Measurements from ENCODE around the gene PDIA5. TPM values are rescaled to one million over a fixed set of nuclear protein-coding genes. Genes with fewer than 3 reads are reported as not detected.
A peak's percentile ranks its signal among the peaks of the same experiment; 100 is the strongest.

PDIA5 gene
- total and polyA plus RNA-seq, 2 donors, result 29.0 to 42.5 TPM

- H3K27ac ChIP-seq (ENCODE audit: low read depth), result no peak overlapping the region
- WGBS, result 31% methylated on average over 6 of the region's 6 CpGs
- H3K36me3 ChIP-seq (ENCODE audit: insufficient read depth), result no peaks in the 10 kb centered on the region
- DNase-seq (ENCODE audit: extremely low spot score), result no peak
- peaks cover 2% of the 10 kb centered on the region for H3K4me1 ChIP-seq (ENCODE audit: insufficient read depth)
- H3K4me3 ChIP-seq (ENCODE audit: low read depth, low read length), result no peak overlapping the region
Measured at GRCh38 chr3:123084192-123084591, 17.4 kb downstream of the PDIA5 start.

- Histone ChIP-seq H3K4me3 (ENCODE audit: low read depth, low read length) (no peak overlapping the region), H3K27ac (ENCODE audit: low read depth) (peak overlapping the region; percentile 14), H3K36me3 (ENCODE audit: insufficient read depth) (no peaks in the 10 kb centered on the region), H3K4me1 (ENCODE audit: insufficient read depth) (peaks cover 6% of the 10 kb centered on the region)
- WGBS, result 43% methylated on average over 6 of the region's 6 CpGs
- no peak for DNase-seq (ENCODE audit: extremely low spot score)
Measured at GRCh38 chr3:123084738-123085237, 18.0 kb downstream of the PDIA5 start.

GRCh38 chr3:123085293-123085931, 18.6 kb downstream of the PDIA5 start:
- 44% methylated on average over 10 of the region's 10 CpGs for WGBS
- H3K4me1 ChIP-seq (ENCODE audit: insufficient read depth), result peaks cover 3% of the 10 kb centered on the region
- H3K27ac ChIP-seq (ENCODE audit: low read depth), result peak overlapping the region; percentile 14
- no peaks in the 10 kb centered on the region for H3K36me3 ChIP-seq (ENCODE audit: insufficient read depth)
- H3K4me3 ChIP-seq (ENCODE audit: low read depth, low read length), result no peak overlapping the region
- DNase-seq (ENCODE audit: extremely low spot score), result no peak

DNA sequence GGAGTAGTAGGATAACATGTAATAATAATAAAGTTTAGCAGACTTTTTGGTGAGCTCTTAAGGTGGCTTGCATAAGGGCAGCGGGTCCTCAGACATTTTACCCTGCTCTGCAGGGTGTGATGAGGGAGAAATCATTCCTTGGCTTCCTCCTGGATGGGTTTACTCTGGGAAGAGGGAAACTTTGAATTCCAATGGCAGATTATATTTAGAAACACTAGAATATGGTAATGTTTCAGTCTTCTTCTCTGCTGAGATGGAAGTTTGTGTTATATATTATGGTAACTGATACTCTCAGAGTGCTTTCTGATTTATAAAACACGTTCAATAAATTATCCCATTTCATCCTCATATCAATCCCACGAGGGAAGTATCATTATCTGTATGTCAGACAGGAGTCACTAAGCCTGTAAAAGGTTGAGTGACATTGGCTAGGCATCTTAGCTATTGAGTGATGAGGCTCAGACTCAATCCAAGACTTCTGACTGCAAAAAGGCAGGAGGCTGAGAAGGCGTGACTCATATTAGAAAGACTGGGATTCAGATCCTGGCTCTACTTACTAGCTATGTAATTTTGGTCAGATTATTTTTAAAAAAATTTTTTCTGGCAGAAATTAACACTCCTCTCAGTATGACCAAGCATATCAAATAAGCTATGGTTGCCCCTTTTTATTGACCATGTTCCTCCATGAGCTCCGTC, 19.3 kb downstream of the PDIA5 start:
- no peak overlapping the region for H3K4me3 ChIP-seq (ENCODE audit: low read depth, low read length)
- 66% methylated on average over 5 of the region's 5 CpGs for WGBS
- H3K4me1 ChIP-seq (ENCODE audit: insufficient read depth), result peaks cover 3% of the 10 kb centered on the region
- H3K36me3 ChIP-seq (ENCODE audit: insufficient read depth), result no peaks in the 10 kb centered on the region
- no peak for DNase-seq (ENCODE audit: extremely low spot score)
- H3K27ac ChIP-seq (ENCODE audit: low read depth), result peak overlapping the region; percentile 1

GRCh38 chr3:123088387-123088786, 21.6 kb downstream of the PDIA5 start:
- peaks cover 3% of the 10 kb centered on the region for H3K4me1 ChIP-seq (ENCODE audit: insufficient read depth)
- DNase-seq (ENCODE audit: extremely low spot score), result no peak
- no peaks in the 10 kb centered on the region for H3K36me3 ChIP-seq (ENCODE audit: insufficient read depth)
- WGBS, result 81% methylated on average over 2 of the region's 2 CpGs
- H3K4me3 ChIP-seq (ENCODE audit: low read depth, low read length), result no peak overlapping the region
- no peak overlapping the region for H3K27ac ChIP-seq (ENCODE audit: low read depth)

DNA sequence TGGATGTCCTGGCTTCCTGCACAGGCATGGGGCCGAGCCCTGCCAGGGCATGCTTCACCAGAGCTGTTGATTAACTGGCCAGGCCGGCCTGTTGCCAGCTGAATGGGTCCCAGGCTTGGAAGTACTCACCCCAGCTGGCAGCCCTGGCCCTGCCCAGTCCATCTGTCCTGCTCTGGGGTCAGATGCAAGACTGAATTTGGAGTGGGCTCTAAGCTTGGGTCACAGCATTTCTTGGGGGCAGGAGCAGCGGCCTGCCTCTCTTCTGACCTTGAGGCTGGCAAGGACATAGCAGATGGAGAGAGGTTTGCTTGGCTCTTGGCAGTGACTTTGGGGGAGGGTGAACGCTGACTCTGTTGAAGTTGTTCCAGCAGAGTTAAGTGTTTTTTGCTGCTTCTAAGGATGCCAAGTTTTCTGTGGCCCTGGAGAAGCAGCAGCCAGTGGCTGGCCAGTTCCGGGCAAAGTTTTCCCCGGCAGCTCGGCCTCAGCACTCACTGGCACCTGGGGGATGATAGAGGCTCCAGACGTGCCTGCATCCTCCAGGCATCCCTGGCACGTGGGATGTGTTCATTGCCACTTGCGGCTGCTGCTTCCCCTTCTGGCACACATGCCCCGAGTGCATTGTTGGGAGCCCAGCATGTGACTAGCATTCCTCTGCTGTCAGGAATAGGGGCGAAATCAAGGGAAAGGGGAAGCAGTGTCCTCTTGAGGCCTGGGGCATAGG, 22.9 kb downstream of the PDIA5 start:
- Histone ChIP-seq H3K4me1 (ENCODE audit: insufficient read depth) (peaks cover 3% of the 10 kb centered on the region), H3K36me3 (ENCODE audit: insufficient read depth) (peaks cover 1% of the 10 kb centered on the region), H3K27ac (ENCODE audit: low read depth) (no peak overlapping the region), H3K4me3 (ENCODE audit: low read depth, low read length) (no peak overlapping the region)
- DNase-seq (ENCODE audit: extremely low spot score), result no peak
- WGBS, result 52% methylated on average over 12 of the region's 12 CpGs

DNA sequence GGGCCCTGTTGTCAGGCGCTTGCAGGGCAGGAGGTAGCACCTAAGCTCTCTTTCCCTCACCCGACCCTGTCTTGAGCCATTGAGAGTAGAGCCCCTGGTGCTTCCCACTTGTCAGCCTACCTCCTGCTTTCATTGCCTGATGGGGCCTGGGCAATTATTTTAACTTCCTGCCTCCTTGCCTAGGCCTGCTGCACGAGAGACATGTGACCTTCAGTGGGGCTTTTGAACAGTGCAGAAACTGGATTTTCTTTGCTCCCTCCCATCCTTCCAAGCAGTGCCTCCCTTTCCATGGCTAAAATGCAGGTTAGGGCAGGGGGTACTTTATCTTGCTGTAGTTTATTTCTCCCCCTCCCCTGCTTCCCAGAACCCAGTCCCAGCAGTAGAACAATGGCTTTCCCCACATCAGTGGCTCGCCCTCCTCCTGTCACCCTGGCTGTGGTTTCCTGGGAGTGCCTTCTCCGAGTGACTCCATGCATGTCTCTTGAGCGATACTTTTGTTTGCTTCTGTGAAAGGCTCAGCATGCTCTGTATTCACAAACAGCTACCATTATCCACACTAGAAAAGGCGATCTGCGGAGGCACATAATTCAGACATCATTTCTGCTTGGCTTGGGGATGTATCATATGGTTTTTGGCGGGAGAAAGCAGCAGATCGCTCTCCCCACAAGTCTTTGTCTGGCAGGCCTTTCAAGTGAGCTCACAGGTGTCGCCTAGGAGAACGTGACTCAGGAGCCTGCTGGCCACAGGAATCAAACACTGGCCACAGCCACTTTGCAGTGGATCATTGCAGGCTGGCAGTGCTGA, 24.1 kb downstream of the PDIA5 start:
- WGBS, result 86% methylated on average over 12 of the region's 12 CpGs
- no peak for DNase-seq (ENCODE audit: extremely low spot score)
- Histone ChIP-seq H3K36me3 (ENCODE audit: insufficient read depth) (peaks cover 1% of the 10 kb centered on the region), H3K4me3 (ENCODE audit: low read depth, low read length) (no peak overlapping the region), H3K27ac (ENCODE audit: low read depth) (no peak overlapping the region), H3K4me1 (ENCODE audit: insufficient read depth) (peaks cover 3% of the 10 kb centered on the region)

GRCh38 chr3:123092243-123092642, 25.4 kb downstream of the PDIA5 start:
- Histone ChIP-seq H3K4me1 (ENCODE audit: insufficient read depth) (peaks cover 3% of the 10 kb centered on the region), H3K27ac (ENCODE audit: low read depth) (no peak overlapping the region), H3K4me3 (ENCODE audit: low read depth, low read length) (no peak overlapping the region), H3K36me3 (ENCODE audit: insufficient read depth) (peaks cover 1% of the 10 kb centered on the region)
- WGBS, result 96% methylated on average over 3 of the region's 3 CpGs
- DNase-seq (ENCODE audit: extremely low spot score), result no peak

DNA sequence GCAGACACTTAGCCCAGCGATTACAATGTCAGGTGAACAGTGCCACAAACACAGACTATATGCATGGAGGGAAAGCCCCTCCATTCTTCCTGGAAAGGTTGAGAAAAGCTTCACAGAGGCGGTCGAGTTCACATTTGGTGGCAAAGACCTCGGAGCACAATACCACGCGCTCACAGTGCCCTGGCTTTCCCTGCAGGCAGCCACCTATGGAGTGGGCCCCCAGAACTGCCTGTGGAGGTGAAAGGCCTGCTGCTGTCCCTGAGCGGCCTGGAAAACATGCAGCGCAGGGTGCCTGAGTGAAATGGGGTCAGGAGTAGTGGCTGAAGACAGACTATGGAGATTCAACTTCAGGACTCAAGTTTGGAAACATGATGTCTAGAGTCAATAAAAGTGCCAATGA, 26.9 kb downstream of the PDIA5 start:
- WGBS, result 89% methylated on average over 8 of the region's 8 CpGs
- H3K4me1 ChIP-seq (ENCODE audit: insufficient read depth), result peaks cover 3% of the 10 kb centered on the region
- H3K27ac ChIP-seq (ENCODE audit: low read depth), result no peak overlapping the region
- no peak for DNase-seq (ENCODE audit: extremely low spot score)
- peaks cover 1% of the 10 kb centered on the region for H3K36me3 ChIP-seq (ENCODE audit: insufficient read depth)
- H3K4me3 ChIP-seq (ENCODE audit: low read depth, low read length), result no peak overlapping the region

- H3K27ac ChIP-seq (ENCODE audit: low read depth), result no peak overlapping the region
- peaks cover 1% of the 10 kb centered on the region for H3K36me3 ChIP-seq (ENCODE audit: insufficient read depth)
- no peak for DNase-seq (ENCODE audit: extremely low spot score)
- 91% methylated on average over 15 of the region's 15 CpGs for WGBS
- no peak overlapping the region for H3K4me3 ChIP-seq (ENCODE audit: low read depth, low read length)
- H3K4me1 ChIP-seq (ENCODE audit: insufficient read depth), result no peaks in the 10 kb centered on the region
Measured at GRCh38 chr3:123094516-123095313, 27.9 kb downstream of the PDIA5 start.

- no peak for DNase-seq (ENCODE audit: extremely low spot score)
- Histone ChIP-seq H3K4me1 (ENCODE audit: insufficient read depth) (no peaks in the 10 kb centered on the region), H3K36me3 (ENCODE audit: insufficient read depth) (peaks cover 1% of the 10 kb centered on the region), H3K27ac (ENCODE audit: low read depth) (no peak overlapping the region), H3K4me3 (ENCODE audit: low read depth, low read length) (no peak overlapping the region)
- 94% methylated on average over 9 of the region's 9 CpGs for WGBS
Measured at GRCh38 chr3:123096126-123096525, 29.3 kb downstream of the PDIA5 start.

GRCh38 chr3:123096731-123097130, 29.9 kb downstream of the PDIA5 start:
- 26% methylated on average over 11 of the region's 11 CpGs for WGBS
- peaks cover 1% of the 10 kb centered on the region for H3K36me3 ChIP-seq (ENCODE audit: insufficient read depth)
- no peak overlapping the region for H3K27ac ChIP-seq (ENCODE audit: low read depth)
- no peak overlapping the region for H3K4me3 ChIP-seq (ENCODE audit: low read depth, low read length)
- no peaks in the 10 kb centered on the region for H3K4me1 ChIP-seq (ENCODE audit: insufficient read depth)
- DNase-seq (ENCODE audit: extremely low spot score), result no peak

All from urinary bladder (tissue), 4 donors.